ENCODE data around the gene ZC3HAV1L.
A peak's percentile ranks its signal among the peaks of the same experiment; 100 is the strongest.
"Not testable (repeated sequence)": the region's sequence is repeated elsewhere in the genome, so short reads cannot be mapped to it uniquely, and the experiment has no call there.

ZC3HAV1L gene

DNA sequence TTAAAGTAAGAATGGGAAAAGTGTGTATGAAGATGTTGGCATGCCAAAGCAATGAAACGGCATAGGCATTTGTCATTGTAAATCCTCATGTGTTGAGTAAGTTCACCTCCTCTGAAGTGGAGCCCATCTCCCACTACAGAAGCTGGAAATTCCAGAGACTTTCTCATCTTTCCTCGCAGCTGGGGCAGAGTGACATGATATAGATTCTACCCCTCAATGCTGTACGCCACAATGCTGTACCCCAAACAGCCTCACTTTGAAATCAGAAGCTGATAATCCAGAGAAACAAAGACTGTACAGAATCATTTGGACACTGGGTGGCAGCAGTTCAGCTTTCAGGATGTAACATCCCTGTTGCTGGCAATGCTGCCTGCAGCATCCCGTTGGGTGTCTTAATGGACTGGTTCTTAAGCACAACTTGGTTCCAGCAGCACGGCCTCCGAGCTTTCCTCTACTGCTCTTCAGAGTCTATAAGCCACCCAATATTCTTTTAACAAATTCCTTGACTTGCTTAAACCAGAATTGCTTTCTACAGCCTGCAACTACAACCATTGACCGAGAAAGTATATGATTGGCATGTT, 18.8 kb downstream of the ZC3HAV1L start:
- DNase-seq (ENCODE audit: low read depth): peak; percentile 76

- no peak for DNase-seq (ENCODE audit: low read depth)
These were observed 24.5 kb downstream of the ZC3HAV1L start for GRCh38 chr7:139011373-139011772.

DNA sequence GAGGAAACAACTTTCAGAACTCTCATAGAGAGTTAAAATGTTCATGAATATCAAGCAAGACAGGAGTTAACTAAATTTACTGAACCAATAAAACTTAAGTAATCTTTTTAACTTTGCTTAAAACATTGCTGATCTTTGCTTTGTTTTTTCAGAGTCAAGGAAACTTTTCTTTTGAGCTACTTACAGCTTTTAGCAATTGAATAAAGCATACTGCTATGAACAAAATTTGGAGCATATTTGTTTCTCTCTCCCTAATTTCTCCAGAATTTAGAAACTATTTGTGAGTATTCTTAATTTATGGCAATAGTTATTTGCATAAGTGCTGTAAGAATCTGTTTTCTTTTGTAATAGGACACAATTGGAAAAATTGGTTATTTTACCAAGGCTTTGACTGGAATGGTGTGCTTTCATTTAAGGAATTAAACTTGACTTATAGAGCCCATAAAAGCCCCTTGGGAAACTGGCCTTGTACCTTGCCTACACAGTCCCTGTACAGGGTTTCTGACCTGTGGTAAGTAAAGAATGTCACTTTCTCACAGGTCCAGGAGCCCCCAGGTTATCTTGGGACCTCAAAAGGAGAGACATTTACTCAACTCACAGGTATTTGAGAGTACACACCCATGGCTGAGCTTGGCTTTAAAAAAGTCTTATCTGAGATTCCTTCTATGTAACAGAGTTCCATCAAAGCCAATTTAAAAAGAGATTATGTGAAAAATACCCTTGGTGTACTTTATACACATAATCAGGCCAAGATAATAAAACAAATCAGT, 31.3 kb downstream of the ZC3HAV1L start:
- DNase-seq (ENCODE audit: low read depth): no peak

DNA sequence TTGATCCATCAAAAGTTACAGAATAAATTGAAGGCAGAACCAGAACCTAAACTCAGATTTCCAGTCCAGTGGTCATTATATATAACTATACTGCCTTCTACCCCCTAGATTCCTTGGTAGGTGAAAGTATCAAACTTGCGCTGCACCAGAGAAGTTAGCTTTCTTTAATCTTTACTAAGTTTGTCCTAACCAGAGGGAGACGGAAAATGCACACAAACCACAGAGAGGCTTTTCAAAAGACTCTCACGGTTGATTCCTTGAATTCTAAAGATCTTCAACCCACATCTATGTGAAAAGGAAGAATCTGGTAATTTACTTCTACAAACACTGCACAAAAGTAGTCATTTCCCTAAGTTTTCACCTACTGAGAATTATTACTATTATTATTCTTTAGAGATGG, 36.4 kb downstream of the ZC3HAV1L start:
- DNase-seq (ENCODE audit: low read depth): no peak

DNA sequence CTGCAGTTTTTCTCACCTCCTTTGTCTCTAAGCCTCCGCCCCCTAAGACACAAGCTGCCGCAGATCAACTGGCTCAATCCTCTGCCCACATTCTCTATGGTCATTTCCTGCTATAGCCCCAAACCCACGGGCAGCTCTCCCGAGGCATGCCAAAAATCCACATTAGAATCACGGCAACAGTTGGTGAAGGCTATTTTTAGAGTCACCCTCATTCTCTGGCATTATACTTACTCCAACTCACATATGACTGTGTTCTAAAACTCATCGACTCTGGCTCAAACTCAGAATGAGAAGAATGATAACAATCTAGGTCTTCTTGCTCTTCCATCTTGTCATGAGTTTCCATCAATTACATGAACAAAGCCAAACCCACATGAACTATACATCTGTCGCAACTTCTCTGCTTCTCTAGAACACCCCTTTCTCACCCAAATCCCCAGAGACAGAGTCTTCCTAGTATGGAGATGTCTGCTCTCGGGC, 43.8 kb downstream of the ZC3HAV1L start:
- DNase-seq (ENCODE audit: low read depth): peak; percentile 8

DNA sequence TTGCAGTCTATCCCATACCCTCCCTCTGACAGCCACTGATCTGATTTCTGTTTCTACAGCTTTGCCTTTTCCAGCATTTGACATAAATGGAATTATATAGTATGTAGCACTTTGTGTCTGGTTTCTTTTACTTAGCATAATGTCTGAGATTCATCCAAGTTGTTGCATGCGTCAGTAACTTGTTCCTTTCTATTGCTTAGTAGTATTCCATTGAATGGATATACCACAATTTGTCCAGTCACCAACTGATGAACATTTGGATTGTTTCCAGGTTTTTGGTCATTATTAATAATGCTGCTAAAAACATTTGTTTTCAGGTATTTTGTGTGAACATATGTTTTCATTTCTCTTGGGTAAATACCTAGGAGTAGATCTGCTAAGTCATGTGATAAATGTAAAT, 48.2 kb downstream of the ZC3HAV1L start:
- no peak for DNase-seq (ENCODE audit: low read depth)

DNA sequence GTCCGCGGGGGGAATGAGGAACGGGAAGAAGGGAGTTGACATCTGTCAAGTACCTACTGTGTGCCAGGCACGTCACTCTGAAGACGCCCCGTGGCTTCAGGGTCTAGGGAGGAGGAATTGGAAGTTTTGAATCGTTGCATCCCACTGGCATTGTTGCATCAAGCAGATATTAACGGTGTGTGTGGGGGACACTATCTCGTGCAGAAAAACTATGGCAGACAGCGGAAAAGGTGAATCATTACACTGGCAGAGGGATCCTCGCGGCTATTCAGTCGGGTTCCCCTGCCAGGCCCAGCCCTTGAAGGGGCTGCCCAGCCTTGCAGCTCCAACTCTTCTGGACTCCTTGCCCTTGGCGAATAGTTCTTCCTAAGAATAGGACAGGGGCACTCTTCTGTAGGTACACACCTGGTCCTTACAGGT, 53.6 kb downstream of the ZC3HAV1L start:
- no peak for DNase-seq (ENCODE audit: low read depth)

DNA sequence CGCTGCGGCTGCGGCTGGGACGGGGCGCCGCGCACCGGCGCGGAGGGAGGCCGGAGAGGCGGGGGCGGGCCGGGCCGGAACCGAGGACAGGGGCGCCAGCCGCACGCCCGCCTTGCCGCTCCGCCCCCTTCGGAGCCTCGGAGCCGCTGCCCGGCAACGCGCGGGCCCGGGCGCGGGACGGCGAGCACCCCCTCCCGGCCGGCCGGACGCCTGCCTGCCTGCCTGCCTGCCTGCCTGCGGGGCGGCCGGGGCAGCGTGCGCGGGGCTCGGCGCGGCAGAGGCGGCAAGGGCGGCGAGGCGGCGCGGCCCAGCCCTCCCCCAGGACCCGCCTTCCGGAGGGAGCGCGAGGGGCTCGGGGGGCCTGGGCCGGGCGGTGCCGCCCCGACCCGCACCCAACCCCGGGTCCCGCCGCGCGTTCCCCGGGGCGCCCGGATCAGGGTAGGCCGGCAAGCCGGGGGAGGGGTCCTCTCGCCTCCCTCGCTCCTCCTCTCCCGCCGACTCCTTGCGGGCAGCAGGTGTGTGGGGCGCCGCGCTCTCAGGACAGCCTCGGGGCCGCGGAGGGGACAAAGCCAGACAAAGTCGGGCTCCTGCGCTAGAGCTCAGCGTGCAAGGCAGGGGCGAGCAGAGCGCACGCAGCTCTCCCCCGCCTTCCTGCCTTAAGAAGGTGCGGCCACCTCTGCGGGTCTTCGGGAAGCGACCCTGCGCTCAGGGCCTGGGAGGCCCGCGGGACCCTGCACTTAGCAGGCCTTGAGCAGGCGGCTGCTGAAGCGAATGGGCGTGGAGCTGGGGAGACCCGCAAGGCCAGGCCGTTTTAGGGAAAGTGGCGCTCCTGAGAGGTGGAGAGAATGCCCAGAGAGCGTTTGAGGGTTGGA, 54.3 kb downstream of the ZC3HAV1L start, which contains the start of gene KIAA1549:
KIAA1549 (minus strand) TSS at position 58 of the 872 bp plus-strand sequence. CDS start 120 bp downstream, outside the sequence.
- DNase-seq (ENCODE audit: low read depth): peak; percentile 76

DNA sequence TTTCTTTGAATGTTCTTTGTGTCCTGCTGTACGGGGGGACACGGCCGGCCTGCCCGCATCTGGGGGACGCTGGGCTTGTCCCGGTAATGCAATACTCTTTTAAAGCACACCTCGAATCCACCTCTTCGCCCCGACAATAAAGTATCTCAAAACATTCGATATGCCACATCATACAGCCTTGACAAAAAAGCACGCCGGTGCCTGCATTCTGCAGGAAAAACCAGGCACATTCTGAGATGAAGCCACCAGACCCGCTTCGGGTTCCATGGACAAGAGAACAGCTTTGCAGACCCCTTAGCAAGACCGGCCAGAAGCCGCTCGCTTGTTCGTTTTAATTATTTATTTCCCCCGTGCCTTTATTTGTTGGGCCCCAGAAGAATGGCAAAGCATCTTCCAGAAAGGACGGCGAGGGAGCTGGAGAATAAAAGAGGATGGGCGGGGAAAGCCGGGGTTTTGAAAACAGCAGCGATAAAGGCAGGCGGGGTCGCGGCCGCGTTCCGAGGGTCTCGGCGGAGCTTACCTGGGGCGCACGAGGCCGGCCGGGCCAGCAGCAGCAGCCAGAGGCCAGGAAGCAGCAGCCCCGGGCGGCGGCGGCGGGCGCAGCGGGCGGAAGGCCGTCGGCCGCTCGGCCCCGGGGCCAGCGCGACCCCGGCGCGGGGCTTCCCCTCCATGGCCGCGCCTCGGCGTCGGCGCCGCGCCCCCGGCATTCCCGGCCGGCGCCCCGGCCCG, 55.1 kb downstream of the ZC3HAV1L start:
- no peak for DNase-seq (ENCODE audit: low read depth)

DNA sequence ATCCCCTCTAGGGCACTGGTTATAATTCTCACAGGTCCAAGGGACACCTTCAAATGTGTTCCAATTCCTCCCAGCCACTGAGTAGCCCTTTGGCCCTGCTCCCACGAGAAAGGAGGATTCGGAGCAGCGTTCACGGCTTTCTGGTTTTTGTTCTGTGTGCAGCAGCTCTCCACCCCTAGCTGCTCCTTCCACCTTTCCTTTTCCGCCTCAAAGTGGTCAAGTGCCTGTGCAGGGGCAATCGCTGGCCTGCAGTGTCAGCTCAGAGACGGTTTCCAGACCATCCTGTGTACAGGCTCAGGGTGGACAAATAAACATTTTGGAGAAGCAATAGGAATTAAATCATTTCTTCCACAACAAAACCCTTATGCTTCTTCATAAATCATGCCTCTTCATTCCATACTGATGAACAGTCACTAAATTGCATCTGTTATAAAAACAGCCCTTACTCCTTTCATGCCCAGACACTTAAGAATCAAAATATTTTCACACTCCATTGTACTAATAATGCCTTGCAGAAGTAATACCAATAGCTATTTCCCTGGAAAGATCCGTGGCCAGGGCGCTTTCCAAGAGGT, 55.8 kb downstream of the ZC3HAV1L start:
- peak; percentile 13 for DNase-seq (ENCODE audit: low read depth)

DNA sequence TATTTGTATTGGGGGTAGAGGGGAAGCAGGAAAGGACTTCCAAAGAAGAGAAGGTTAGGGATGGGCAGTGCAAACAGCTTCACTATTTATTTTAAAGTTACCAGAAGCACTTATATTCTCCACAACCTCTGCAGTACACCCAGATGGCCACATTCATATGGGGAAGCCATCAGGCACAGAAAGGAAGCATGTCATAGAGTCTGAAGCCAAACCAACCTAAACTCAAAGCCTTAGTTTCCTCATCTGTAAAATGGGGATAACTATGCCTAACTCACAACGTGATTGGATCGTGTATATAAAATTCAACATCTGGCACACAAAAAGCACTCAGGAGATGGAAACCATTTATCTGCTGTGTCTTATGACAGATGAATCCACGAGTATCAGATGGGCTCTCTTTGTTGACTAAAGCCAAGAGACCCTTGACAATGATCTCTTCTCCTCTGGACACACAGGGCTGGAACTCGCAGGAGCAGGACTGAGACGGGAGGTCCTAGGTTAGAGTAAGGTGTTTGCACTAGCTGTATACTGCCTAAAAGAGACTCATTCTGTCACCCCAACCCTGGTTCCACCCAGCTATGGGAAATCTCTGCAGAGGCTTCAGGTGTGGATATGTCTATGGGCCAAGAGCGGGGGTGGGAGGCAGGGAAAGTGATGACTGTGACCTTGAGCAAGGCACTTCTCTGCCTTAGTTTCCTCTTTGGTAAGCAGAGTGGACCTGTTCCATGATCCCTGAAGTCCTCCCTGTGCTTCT, 56.4 kb downstream of the ZC3HAV1L start:
- peak; percentile 47 for DNase-seq (ENCODE audit: low read depth)

- DNase-seq (ENCODE audit: low read depth): no peak
These were observed 57.2 kb downstream of the ZC3HAV1L start for GRCh38 chr7:138978541-138979184.

DNA sequence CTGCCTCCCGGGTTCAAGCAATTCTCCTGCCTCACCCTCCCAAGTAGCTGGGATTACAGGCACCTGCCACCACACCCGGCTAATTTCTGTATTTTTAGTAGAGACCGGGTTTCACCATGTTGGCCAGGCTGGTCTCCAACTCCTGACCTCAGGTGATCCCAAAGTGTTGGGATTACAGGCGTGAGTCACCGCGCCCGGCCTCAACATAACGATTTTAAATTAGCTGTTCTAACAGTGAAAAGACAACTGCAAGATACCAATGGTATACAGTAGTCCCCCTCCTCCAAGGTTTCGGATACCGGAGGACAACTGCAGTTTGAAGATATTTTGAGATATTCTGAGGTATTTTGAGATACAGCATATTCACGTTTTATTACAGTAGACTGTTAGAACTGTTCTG, 59.7 kb downstream of the ZC3HAV1L start:
- not testable (repeated sequence) for DNase-seq (ENCODE audit: low read depth)

All from ELR (cell line).